Measurements from ENCODE around the gene GRB10.

Gene GRB10

DNA sequence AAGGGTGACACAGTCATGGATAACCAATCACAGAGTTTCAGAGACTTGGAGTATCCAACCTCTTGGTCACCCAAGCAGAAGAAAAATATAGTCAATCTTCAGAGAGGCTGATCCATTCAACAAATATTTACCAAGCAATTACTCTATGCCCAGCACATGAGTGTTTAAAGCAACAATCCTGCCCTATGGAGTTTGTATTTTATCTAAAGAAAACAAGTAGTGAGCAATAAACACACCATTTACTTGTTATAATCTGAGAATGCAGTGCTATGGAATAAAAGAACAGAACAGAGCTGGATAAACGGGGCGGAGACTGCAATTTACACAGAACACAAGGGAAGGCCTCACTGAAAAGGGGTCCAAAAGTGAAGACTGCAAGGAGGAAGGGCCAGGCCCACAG is 63.8 kb downstream of the GRB10 start:
- DNase-seq (ENCODE audit: low read depth) = no peak

DNA sequence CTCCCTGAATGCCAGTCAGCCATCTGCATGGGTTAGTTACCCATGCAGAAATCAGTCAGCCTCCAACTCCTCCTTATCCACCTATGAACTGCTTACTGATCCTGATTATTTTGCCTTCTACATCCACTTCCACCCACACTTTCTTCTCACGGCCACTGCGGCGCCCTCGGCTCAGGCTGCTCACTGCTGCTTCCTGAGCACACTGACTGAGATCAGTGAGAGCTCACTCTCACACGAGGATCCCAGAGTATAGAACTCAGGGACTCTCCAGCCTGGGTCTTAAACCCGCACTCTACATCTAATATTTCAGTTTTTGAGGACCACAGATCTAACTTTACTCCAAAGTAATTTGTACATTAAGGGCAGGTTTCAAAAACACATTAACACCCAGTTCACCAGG is 64.4 kb downstream of the GRB10 start:
- DNase-seq (ENCODE audit: low read depth) = no peak

DNA sequence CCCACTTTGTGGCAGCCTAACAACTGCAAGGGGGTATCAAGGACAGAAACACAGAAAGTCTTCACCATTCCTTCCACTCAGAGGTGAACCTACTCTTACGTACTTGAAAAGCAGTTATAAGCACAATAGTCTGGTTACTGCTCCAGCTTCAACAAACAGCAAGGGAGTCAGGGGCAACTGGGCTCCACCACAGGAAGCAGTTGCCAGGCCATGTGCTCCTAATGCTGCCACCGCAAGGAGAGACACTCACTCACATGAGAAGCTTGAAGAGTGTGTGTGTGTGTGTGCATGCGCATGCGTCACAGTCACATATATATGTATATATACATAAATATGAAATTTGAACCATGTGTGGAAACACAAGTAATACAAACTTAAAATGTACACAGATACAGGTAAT is 65.5 kb downstream of the GRB10 start:
- no peak for DNase-seq (ENCODE audit: low read depth)

DNA sequence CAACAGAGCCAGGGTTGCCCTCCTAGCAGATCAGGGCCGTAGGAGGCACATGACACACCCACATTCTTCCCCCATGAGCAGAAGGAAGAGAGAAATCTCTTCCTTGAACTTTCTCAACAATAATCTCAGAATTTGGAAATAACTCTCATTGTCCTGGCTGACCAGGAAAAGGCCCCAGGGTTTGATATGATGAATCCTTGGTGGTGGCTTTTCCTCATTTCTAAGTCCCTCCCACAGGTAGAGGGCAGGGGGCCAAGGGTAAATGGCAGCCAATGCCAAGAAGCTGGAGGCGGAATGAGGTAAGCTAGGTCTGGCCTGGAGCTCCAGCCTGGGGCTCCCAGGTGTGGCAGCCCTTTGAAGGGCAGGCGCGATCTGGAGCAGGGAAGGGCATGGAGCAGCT is 67.8 kb downstream of the GRB10 start:
- DNase-seq (ENCODE audit: low read depth) = no peak

DNA sequence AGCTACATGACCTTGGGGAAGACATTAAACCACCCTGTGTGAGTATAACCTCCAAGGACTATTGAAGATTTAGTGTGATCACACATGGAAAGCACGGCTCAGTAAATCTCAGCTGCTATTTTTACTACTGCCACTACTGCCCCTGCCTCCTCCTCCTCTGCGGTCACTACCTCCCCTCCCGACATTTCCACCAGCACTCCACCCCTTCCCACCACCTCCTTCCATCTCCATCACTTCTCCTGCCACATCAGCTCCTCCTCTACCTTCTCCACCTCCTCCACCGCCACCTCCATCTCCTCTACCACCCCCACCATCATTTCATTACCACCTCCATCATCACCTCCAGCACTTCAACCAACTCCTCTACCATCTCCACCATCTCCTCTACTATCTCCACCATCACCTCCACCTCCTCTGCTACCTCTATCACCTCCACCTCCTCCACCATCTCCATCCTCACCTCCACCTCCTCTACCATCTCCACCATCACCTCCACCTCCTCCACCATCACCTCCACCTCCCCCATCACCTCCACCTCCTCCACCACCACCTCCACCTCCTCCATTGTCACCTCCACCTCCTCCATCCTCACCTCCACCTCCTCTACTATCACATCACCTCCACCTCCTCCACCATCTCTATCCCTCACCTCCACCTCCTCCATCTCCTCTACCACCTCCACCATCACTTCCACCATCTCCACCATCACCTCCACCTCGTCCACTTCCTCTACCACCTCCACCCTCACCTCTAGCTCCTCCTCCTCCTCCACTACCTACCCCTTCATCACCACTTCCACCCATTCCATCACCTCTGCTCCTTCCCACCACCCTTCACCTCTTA is 69.4 kb downstream of the GRB10 start:
- DNase-seq (ENCODE audit: low read depth) = no peak

DNA sequence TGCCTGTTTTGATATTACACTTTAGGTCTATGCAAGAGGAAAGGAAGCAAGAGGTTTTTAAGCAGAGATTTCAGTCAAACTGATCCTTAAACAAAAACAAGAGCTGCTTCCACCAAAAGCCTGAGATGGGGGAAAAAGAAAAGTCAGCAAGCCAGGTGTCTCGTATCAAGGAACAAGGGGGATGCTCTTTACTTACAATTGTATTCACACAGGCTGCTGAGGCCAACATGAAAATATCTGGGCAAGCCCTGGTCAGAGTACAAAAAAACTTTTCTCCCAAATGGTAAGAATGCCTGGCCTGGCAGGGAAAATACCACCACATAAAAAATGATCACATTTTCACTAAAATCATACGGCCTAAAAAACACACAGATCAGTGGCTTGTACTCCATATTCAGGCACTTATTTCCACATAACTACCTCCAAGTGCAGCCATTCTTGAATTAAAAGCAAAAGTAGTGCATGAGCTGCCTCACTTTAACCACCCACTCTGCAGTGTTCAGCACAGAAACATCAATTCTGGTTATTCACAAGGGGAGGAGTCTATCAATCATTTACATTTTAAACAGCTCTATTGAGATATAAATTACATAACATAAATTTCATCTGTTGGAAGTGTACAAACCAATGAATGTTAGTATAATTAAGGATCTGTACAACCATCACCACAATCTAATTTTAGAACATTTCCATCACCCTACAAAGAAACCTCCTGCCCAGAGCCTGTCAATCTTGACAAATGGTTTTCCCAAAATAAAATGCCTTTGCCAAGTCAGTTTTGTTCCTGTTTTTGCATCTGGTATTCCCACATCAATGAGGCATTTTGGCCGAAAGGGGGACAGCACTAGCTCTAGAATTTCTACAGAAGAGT is 70.2 kb downstream of the GRB10 start:
- DNase-seq (ENCODE audit: low read depth) = no peak

DNA sequence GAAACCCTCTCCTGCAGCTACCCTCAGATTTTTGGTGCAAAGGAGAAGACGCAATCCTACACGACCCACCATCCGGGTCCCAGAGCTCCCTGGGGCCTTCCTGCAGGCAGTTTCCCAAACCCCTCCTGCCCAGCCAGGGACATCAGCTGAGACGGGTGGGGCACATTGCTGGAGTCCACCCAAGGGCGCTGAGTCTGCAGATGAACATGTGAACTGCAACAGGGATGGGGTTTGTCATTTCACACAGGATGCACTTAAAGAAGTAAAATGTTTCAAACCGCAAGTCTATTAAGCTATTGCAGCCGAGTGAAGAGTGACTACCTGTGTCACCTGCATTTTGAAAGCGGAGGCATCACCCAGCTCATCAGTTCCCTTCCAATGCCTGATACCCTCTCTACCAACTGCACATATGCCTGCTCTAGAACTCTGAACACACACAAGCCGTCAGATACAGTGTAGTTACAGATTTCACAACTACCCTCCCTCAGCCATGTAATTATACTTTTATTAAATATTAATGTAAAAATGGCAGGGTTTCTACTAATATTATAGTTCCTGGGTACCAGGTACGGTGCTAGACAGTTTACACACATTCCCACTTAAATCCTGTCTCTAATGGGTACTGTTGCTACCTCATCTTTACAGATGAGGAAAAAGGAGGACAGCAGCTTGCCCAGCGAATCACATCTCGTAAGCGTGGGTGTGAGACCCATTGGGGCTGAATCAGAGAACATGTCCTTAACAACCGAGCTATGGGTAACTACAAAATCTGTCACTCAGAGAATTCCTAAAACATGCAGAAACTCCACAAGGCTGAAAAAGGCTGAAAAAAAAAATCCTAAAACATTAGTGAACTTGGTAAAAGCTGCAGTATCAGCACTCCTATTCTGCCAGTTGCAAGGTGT is 71.2 kb downstream of the GRB10 start:
- DNase-seq (ENCODE audit: low read depth) = no peak

DNA sequence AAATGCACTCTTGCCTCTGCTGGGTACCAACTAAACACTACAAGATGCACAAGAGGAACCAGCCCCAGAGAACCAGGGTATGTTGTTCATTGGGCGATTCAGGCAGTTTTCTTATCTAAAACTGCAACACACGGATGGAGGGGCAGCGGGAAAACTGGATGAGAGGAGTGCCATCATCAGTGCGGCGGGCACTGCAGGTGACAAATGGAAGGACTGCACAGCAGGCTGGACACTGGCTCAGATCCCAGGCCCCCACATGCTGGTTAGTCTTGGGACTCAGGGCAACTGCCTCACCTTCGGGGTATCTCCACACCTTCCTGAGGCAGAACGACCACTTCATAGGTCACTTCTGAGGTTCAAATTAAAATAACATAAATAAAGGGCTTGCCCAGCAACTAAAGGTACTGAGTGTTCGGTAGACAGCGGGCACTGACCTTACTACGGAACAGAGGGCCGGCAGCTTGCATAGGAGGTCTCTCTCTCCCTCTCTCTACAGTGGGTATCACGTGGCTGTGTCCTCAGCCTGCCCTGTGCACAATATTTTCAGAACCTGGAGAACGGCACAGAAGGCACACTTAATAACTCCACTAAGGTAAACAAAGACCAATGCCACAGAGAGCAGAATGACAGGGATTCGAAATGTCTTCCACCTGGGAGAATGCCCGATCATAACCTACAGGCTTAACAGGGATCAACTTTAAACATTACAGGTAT is 72.1 kb downstream of the GRB10 start:
- no peak for DNase-seq (ENCODE audit: low read depth)

DNA sequence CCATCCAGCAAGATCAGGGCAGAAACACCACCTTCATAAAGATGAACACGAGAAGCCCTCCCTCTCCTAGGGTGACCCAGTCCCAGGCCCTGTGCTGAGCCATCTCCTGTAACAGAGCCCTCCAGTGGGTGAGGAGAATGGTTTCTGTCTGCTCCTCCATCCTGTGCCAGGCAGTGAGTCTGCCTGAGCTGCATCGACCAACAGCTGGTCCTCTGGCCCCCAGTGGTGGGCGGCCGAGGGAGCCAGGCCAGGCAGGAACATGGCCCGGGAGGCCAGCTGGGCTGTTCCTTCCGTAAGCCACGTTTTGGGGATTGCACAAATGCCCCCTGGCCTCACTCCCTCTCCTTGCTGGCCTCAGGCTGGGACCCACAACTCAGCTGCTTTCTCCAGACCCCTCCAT is 73.5 kb downstream of the GRB10 start:
- DNase-seq (ENCODE audit: low read depth) = no peak

DNA sequence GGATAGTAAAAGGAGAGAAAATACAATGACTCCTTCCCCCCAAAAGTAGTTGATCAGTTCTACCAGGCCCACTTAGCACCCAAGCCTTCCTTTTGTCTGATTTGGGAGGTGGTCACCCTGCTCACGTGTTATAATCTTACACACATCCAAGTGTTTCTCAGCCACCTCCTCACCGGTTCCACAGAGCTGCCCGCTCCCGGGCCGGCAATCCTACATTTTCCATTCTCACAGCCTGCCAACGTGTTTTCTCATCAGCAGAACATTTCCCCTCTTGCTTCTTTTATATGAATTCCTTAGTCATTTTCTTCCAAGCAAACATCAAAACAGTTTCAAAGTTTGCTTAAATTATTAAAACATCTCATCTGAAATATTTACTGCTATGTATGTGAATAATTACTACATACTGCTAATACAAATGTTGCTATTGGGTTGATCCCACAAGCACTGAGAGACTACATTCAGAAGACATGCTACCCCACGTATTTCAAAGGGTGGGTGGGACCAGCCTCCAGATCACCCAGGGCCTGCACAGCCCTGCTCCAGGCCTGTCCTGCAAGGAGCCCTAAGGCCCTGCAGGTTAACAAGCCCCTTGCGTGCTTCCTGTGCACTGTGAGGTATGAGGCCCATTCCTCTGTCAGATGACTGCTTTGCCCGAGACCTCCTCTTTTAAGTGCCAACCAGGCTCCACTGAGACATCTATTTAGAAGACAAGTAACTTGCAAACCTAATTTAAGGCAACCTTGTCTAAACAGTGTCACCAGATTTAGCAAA is 75.3 kb downstream of the GRB10 start:
- no peak for DNase-seq (ENCODE audit: low read depth)

DNA sequence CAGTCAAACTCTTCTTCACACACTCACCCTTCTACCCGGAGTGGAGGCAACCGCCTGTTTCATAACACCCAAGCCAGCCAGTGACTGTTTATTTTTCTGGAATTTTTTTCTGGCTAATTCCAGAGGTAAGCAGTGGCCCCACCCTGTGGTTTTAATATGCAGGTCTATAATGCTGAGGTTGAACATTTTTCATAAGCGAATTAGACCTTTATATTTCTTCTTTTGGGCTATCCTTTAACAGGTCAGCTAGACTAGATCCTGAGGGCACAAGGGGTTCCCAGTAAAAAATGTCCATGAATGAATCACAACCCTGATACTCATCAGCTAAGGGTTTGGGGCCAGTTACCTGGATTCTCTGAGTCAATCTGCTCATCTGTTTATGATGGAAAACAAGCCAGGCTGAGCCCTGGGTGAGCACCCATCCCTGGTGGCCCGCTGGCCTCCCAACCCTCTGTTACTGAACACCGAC is 76.2 kb downstream of the GRB10 start:
- DNase-seq (ENCODE audit: low read depth) = no peak

DNA sequence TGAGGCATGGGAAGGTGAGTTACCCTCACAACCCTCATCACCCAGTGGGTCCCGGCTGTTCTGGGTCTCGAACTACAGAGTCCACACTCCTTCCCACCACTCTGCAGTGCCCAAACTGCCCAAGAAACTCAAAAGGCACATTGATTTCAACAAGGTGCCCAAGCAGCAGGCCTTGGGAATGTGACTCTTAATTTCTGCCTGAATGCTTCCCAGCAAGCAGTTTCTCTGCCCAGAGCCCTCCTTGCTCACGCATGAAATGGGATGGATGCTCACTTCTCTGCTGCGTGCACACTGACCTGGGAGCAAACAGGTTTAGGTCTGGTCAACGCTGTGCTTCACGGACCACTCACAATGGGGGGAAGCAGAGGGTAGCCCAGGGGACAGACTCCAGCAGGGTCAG is 77.9 kb downstream of the GRB10 start:
- DNase-seq (ENCODE audit: low read depth) = no peak

DNA sequence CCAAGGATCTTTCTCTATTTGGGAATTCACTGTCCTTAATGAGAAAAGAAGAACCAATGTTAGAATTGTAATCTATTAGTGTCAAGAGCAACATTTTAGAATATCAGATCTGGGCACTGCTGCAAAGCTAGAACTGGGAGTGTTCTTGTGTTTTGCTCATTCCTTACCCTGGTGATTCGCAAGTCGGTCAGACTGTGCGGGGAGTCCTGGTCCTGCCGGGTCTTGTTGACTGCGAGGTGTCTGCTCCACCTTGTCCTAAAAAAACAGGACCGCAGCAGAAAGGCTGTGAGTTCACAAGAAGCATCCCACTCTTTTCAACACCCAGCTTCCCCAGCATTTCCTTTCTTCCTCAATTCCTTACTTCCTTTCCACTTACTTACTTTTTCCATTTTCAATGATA is 79.0 kb downstream of the GRB10 start:
- DNase-seq (ENCODE audit: low read depth) = no peak

DNA sequence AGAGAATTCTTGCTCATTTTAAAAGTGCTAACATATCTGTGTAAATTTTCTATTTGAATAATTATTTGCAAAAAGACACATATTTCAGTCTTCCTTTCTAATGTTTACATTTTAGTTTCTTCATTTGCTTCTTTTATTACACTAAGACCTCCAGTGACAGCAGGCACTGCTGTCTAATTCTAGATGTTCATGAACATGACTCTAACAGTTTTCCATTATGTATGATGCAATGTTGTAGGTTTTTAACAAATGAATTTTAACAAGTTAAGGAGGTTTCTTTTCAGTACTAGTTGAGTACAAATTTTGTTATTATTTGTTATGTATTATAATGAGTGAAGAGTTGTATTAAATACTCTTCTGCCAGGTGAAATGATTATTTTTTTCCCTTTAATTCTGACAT is 83.6 kb downstream of the GRB10 start:
- no peak for DNase-seq (ENCODE audit: low read depth)

DNA sequence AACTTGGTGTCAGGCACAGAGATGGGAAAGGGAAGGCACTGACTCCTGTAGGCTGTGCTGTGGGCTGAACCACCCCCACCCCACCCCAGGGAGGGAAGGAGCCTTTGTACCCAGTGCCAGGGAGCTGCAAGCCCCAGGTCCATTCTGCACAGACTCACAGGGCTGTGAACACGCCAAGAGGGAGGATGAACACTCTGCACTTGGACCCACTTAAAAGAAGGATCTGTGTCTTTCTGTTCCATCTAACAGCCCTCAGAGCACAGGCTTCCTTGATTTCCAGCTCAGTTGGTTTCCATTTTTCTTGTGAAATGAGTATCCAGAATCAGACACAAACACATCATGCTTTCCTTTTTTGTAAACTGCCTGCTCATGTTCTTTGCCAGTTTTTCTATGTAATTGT is 84.9 kb downstream of the GRB10 start:
- DNase-seq (ENCODE audit: low read depth) = no peak

DNA sequence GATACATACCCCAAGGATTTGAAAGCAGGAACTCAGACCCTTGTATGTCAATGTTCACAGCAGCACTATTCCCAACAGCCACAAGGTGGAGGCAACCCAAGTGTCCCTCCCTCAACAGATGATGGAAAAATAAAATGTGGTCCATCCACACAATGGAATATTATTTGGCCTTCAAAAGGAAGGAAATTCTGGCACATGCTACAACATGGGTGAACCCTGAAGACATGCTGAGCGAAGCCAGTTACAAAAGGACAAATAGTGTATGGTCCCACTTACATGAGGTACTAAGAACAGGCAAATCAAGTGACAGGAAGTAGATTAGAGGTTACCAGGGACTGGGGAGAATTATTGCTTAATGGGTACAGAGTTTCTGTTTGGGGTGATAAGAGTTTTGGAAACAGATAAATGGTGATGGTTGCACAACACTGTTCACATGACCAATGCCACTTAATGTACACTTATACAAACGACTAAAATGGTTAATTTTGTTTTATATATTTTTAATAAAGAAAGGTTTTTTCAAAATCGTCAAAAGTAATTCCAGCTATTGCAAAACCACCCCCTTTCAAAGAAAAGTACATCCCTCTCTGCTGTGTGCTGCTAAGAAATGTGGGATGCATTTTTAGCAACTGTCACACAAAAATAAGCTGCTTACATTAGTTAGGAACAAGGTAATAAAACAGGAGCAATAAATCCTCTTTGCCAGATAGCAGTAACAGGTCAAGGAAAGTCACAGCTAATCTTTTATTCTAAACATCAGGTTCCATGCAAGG is 85.7 kb downstream of the GRB10 start:
- DNase-seq (ENCODE audit: low read depth) = no peak

DNA sequence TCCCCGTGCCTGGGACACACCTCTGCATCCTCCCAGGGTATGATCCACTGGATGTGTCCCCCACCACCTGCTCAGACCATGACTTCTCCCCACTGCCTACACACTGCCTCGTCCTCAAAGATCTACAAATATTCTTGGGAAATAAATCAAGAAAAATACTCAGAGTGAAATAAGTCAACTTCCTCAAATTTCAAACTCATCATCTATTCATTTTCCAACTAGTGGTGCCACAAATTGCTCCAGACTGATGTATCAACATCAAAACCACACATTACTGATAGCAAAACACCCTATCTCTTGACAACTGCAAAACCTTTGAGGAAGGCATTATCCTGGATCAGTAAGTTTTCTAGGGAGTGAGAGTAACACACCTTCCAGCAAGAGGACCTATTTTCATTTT is 87.7 kb downstream of the GRB10 start:
- DNase-seq (ENCODE audit: low read depth) = no peak

DNA sequence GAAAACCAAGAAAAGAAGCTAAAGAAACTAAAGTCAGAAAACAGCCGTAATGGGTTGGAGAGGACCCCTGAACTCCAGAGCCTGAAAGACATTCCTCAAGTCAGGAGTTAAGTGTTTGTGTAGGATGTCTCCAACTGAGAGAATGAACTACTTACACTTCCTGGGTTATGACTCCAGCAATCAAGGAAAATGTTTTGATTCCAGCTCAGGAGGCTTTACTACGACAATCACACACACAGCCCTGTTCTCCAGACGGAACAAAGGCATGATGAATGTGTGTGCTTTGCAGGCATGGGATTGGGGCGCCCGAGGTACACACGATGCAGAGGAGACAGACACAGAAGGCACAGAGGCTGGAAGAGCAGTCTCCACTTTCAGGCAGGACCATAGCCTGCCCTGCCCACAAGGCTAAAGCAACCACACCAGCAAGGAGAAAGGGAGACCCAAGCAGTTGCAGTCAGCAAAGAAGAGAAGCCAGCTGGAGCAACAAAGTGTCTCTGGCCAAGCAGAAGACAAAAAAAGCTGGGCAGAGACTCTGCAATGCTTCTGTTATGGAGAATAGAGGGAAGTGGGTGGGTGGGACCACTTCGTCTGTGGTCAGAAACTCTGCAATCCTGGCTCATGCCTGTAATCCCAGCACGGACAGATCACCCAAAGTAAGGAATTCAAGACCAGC is 89.1 kb downstream of the GRB10 start:
- no peak for DNase-seq (ENCODE audit: low read depth)

DNA sequence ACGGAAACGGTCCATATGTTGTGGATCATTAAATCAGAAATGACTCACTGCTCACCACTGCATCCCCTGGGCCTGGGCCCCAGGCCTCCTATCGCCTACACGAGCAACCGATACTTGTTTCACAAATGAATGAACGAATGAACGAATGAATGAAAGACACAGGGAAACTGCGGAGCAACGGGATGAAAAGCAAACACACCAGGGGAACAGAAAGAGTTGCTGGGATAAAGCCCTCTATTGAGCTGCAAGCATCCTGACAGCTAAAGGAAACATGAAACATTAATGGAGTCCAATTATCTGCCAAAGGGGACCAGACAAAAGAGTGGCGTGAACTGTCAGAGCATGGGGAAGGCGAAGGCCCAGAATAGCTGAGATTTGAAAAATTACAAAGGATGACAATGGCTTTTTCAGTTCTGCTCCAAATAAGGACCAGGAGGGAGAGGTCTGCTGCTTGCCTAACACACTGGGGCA is 92.1 kb downstream of the GRB10 start:
- no peak for DNase-seq (ENCODE audit: low read depth)

Measured in activated T-cell treated with anti-CD3 and anti-CD28 coated beads for 24 hours (primary cell).